Measurements from ENCODE around the gene PEX16.

GRCh38 chr11:45961751-45962240, 44.1 kb upstream of the PEX16 start:
- TF ChIP-seq POLR2A (IDR thresholded peaks at IDR 0.05) (no peak), CTCF (IDR thresholded peaks at IDR 0.05) (no peak)

Measured in ovary (tissue), 3 donors.